ENCODE measurements around the gene LRTM1. TPM values are rescaled to one million over a fixed set of nuclear protein-coding genes. Genes with fewer than 3 reads are reported as not detected.

LRTM1 gene
- total RNA-seq, 2 experiments from 2014 or later: not detected

GRCh38 chr3:54878145-54878544 is 49.7 kb downstream of the LRTM1 start:
- H3K36me3 Mint-ChIP-seq (ENCODE audit: low read depth): no peaks in the 10 kb centered on the region
- H3K4me1 Mint-ChIP-seq (ENCODE audit: low read depth): no peaks in the 10 kb centered on the region
- no peaks in the 10 kb centered on the region for H3K9me3 Mint-ChIP-seq (ENCODE audit: insufficient read depth)
- ChIA-PET POLR2A (no interaction called here), CTCF (no interaction called here)
- H3K4me3 Mint-ChIP-seq: no peak overlapping the region
- DNase-seq (no peak), ATAC-seq (no peak)
- no peak overlapping the region for H3K27ac Mint-ChIP-seq
- no peaks in the 10 kb centered on the region for H3K27me3 Mint-ChIP-seq (ENCODE audit: low read depth)

GRCh38 chr3:54877730-54878129 is 50.1 kb downstream of the LRTM1 start:
- H3K27ac Mint-ChIP-seq: no peak overlapping the region
- ChIA-PET CTCF (no interaction called here), POLR2A (no interaction called here)
- no peaks in the 10 kb centered on the region for H3K9me3 Mint-ChIP-seq (ENCODE audit: insufficient read depth)
- H3K4me1 Mint-ChIP-seq (ENCODE audit: low read depth): no peaks in the 10 kb centered on the region
- no peaks in the 10 kb centered on the region for H3K36me3 Mint-ChIP-seq (ENCODE audit: low read depth)
- ATAC-seq (no peak), DNase-seq (no peak)
- H3K27me3 Mint-ChIP-seq (ENCODE audit: low read depth): no peaks in the 10 kb centered on the region
- no peak overlapping the region for H3K4me3 Mint-ChIP-seq

DNA sequence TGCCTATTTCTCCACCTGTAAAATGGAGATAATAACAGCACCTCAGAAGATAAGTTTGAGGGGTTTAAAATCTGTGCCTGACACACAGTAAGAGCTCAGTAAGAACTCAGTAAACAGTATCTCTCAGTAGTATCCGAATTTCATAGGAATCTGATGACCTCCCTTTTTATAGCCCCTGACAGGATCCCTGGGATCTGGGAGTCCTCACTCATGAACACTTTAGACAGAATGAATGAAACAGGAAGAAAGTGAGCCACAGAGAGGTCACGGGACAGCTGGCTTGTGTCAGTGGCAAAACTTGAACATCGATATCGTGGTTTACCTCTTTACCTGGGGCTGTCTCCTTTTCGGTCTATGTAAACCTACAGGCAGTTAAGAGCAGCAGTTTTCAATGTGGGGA is 51.2 kb downstream of the LRTM1 start:
- DNase-seq: no peak
- Mint-ChIP-seq H3K9me3 (ENCODE audit: insufficient read depth) (no peaks in the 10 kb centered on the region), H3K27ac (no peak overlapping the region), H3K27me3 (ENCODE audit: low read depth) (no peaks in the 10 kb centered on the region), H3K36me3 (ENCODE audit: low read depth) (no peaks in the 10 kb centered on the region), H3K4me3 (no peak overlapping the region), H3K4me1 (ENCODE audit: low read depth) (no peaks in the 10 kb centered on the region)
- no peak for ATAC-seq
- POLR2A ChIA-PET: no interaction called here
- CTCF ChIA-PET: no interaction called here

GRCh38 chr3:54875596-54876268 is 52.1 kb downstream of the LRTM1 start:
- no peak for DNase-seq
- H3K9me3 Mint-ChIP-seq (ENCODE audit: insufficient read depth): no peaks in the 10 kb centered on the region
- H3K4me3 Mint-ChIP-seq: no peak overlapping the region
- H3K27me3 Mint-ChIP-seq (ENCODE audit: low read depth): no peaks in the 10 kb centered on the region
- H3K4me1 Mint-ChIP-seq (ENCODE audit: low read depth): no peaks in the 10 kb centered on the region
- H3K36me3 Mint-ChIP-seq (ENCODE audit: low read depth): no peaks in the 10 kb centered on the region
- no peak overlapping the region for H3K27ac Mint-ChIP-seq
- ChIA-PET POLR2A (no interaction called here), CTCF (no interaction called here)
- no peak for ATAC-seq

DNA sequence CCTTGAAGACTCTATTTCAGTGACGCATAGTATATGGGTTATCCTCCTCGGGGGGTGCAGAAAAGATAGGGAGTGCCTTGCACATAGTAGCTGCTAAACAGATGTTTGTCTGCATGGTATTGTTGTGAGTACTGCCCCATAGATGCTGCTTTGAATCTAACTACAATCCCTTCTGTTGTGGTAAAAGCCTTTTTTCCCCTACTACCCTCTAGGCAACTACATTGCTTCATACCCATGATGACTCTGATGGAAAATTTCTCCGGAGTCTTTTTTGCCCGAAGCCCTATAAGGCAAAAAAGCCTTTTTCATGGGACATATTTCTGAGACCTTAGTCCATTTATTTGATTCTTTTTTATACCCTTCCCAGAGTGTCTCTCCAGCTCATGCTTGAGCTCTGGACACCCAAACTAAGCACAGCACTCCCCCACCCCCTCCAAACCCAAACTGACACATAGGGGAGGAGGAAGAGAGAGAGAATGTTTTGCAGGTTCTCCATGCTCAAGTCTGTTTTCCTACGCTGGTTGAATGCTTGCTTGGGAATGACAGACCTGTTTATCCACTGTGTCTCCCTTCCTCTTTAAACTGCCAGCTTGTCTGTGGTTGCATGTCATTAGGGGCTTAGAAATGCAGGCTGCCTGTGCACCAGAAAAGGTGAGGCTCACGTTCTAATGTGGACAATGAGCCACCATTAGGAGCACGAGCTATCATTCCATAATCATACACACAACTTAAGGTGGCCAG is 52.9 kb downstream of the LRTM1 start:
- Mint-ChIP-seq H3K36me3 (ENCODE audit: low read depth) (no peaks in the 10 kb centered on the region), H3K4me3 (no peak overlapping the region), H3K27me3 (ENCODE audit: low read depth) (no peaks in the 10 kb centered on the region), H3K27ac (no peak overlapping the region), H3K9me3 (ENCODE audit: insufficient read depth) (no peaks in the 10 kb centered on the region), H3K4me1 (ENCODE audit: low read depth) (no peaks in the 10 kb centered on the region)
- no peak for DNase-seq
- CTCF ChIA-PET: no interaction called here
- POLR2A ChIA-PET: no interaction called here
- no peak for ATAC-seq

- ChIA-PET CTCF (no interaction called here), POLR2A (no interaction called here)
- Mint-ChIP-seq H3K27ac (no peak overlapping the region), H3K9me3 (ENCODE audit: insufficient read depth) (no peaks in the 10 kb centered on the region), H3K4me1 (ENCODE audit: low read depth) (no peaks in the 10 kb centered on the region), H3K27me3 (ENCODE audit: low read depth) (no peaks in the 10 kb centered on the region), H3K36me3 (ENCODE audit: low read depth) (no peaks in the 10 kb centered on the region), H3K4me3 (no peak overlapping the region)
- ATAC-seq: no peak
- DNase-seq: no peak
Observed at GRCh38 chr3:54873059-54874010, 54.5 kb downstream of the LRTM1 start.

DNA sequence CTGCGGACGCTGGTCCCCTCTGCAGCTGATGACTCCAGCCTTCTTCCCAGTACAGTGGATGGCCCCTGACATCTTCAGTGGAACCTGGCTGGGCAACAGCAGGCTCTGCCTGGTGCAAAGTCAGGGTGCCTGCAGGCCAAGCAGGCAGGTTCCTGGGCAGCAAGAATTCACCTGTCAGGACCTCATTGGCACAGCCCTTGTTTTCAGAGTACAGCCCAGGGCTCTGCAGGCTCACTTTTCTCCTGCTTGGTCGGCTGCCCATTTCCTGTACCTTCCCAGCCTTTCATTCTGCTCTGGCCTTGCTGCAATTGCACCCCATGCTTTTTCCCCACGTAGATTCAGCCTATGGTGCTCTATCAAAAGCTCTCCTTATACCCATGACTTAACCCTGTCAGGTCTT is 56.0 kb downstream of the LRTM1 start:
- ChIA-PET POLR2A (no interaction called here), CTCF (no interaction called here)
- H3K9me3 Mint-ChIP-seq (ENCODE audit: insufficient read depth): no peaks in the 10 kb centered on the region
- no peaks in the 10 kb centered on the region for H3K4me1 Mint-ChIP-seq (ENCODE audit: low read depth)
- H3K27me3 Mint-ChIP-seq (ENCODE audit: low read depth): no peaks in the 10 kb centered on the region
- DNase-seq (no peak), ATAC-seq (no peak)
- H3K36me3 Mint-ChIP-seq (ENCODE audit: low read depth): no peaks in the 10 kb centered on the region
- H3K4me3 Mint-ChIP-seq: no peak overlapping the region
- no peak overlapping the region for H3K27ac Mint-ChIP-seq

- H3K4me3 Mint-ChIP-seq: no peak overlapping the region
- H3K9me3 Mint-ChIP-seq (ENCODE audit: insufficient read depth): no peaks in the 10 kb centered on the region
- ChIA-PET CTCF (no interaction called here), POLR2A (no interaction called here)
- no peaks in the 10 kb centered on the region for H3K36me3 Mint-ChIP-seq (ENCODE audit: low read depth)
- H3K27me3 Mint-ChIP-seq (ENCODE audit: low read depth): no peaks in the 10 kb centered on the region
- H3K4me1 Mint-ChIP-seq (ENCODE audit: low read depth): no peaks in the 10 kb centered on the region
- DNase-seq (no peak), ATAC-seq (no peak)
- no peak overlapping the region for H3K27ac Mint-ChIP-seq
Observed at GRCh38 chr3:54870423-54870822, 57.4 kb downstream of the LRTM1 start.
